Mesenchymal stem cell (in vitro differentiated cells and primary cell): ENCODE data around the gene GCNT3.

Experiments used
- DNase-seq: peaks from one replicate; pipeline ENCODE4 v3.0.0-alpha.2; 2013
- H2AFZ ChIP-seq: one replicate; pipeline ENCODE4 v1.6.1; 2013; ENCODE audit warnings: low read depth, mild to moderate bottlenecking, control low read depth, inconsistent platforms, low read length, moderate library complexity
- H2AK5ac ChIP-seq: 2 replicates; pipeline ENCODE4 v1.6.1; 2013; ENCODE audit warnings: low read length, moderate library complexity, mild to moderate bottlenecking, inconsistent platforms; ENCODE audit not compliant: severe bottlenecking
- H2BK120ac ChIP-seq: one replicate; pipeline ENCODE4 v1.6.1; 2013; ENCODE audit warnings: low read depth, mild to moderate bottlenecking, inconsistent platforms, low read length, moderate library complexity
- H2BK12ac ChIP-seq, 2 experiments: one replicate each; pipeline ENCODE4 v1.6.1; 2013; ENCODE audit warnings: inconsistent platforms in 2 of 2, low read length in 2 of 2, mild to moderate bottlenecking in 2 of 2, moderate library complexity in 2 of 2, control low read depth in 1 of 2
- H2BK15ac ChIP-seq: one replicate; pipeline ENCODE4 v1.6.1; 2013; ENCODE audit warnings: mild to moderate bottlenecking, low read depth, inconsistent platforms; ENCODE audit not compliant: poor library complexity, severe bottlenecking
- H2BK5ac ChIP-seq: 2 replicates; pipeline ENCODE4 v1.6.1; 2013; ENCODE audit warnings: low read depth, mild to moderate bottlenecking, low read length, control low read depth, inconsistent platforms; ENCODE audit not compliant: poor library complexity, severe bottlenecking
- H3K14ac ChIP-seq, 2 experiments: one replicate each; pipeline ENCODE4 v1.6.1; 2013; ENCODE audit warnings: inconsistent platforms in 2 of 2, low read length in 2 of 2, control low read depth in 1 of 2, mild to moderate bottlenecking in 1 of 2, moderate library complexity in 1 of 2
- H3K18ac ChIP-seq, 2 experiments: one replicate each; pipeline ENCODE4 v1.6.1; 2013; ENCODE audit warnings: inconsistent platforms in 2 of 2, low read length in 2 of 2, control low read depth in 1 of 2, low read depth in 1 of 2, mild to moderate bottlenecking in 1 of 2
- H3K23ac ChIP-seq, 2 experiments: one replicate each; pipeline ENCODE4 v1.6.1; 2013; ENCODE audit warnings: inconsistent platforms in 2 of 2, low read length in 2 of 2, mild to moderate bottlenecking in 2 of 2, moderate library complexity in 2 of 2, control low read depth in 1 of 2
- H3K27ac ChIP-seq: 2 replicates; pipeline ENCODE4 v1.5.1; 2013; ENCODE audit warnings: mild to moderate bottlenecking, moderate library complexity, low read length, control low read depth, inconsistent platforms; ENCODE audit not compliant: poor library complexity, severe bottlenecking
- H3K27me3 ChIP-seq, 2 experiments: 2 replicates each; pipeline versions ENCODE4 v1.6.1 to v1.7.0; 2013; ENCODE audit warnings: low read length in 2 of 2, mild to moderate bottlenecking in 2 of 2, moderate library complexity in 2 of 2, control low read depth in 1 of 2, inconsistent platforms in 1 of 2; ENCODE audit not compliant: control insufficient read depth in 1 of 2, insufficient read depth in 1 of 2
- H3K36me3 ChIP-seq, 2 experiments: 2 replicates each; pipeline versions ENCODE4 v1.6.1 to v1.7.0; 2013; ENCODE audit warnings: low read length in 2 of 2, control low read depth in 1 of 2, inconsistent platforms in 1 of 2, low read depth in 1 of 2, mild to moderate bottlenecking in 1 of 2; ENCODE audit not compliant: insufficient read depth in 2 of 2, control insufficient read depth in 1 of 2
- H3K4ac ChIP-seq, 2 experiments: one replicate each; pipeline ENCODE4 v1.6.1; 2013; ENCODE audit warnings: inconsistent platforms in 2 of 2, low read length in 2 of 2, mild to moderate bottlenecking in 2 of 2, moderate library complexity in 2 of 2, control low read depth in 1 of 2, low read depth in 1 of 2
- H3K4me1 ChIP-seq: 2 replicates; pipeline ENCODE4 v1.6.1; 2013; ENCODE audit warnings: low read depth, low read length, control low read depth; ENCODE audit not compliant: control insufficient read depth, insufficient read depth
- H3K4me2 ChIP-seq: 2 replicates; pipeline ENCODE4 v1.6.1; 2013; ENCODE audit warnings: low read length, mild to moderate bottlenecking, inconsistent platforms; ENCODE audit not compliant: poor library complexity, severe bottlenecking
- H3K4me3 ChIP-seq, 2 experiments: 2 replicates each; pipeline versions ENCODE4 v1.5.1 to v1.7.0; 2013; ENCODE audit warnings: low read length in 2 of 2, mild to moderate bottlenecking in 2 of 2, control low read depth in 1 of 2, low read depth in 1 of 2; ENCODE audit not compliant: insufficient read depth in 1 of 2
- H3K79me1 ChIP-seq: replicated peaks from 2 replicates; pipeline ENCODE4 v1.6.1; 2013; ENCODE audit warnings: mild to moderate bottlenecking, control low read depth, low read length, inconsistent platforms; ENCODE audit not compliant: poor library complexity, severe bottlenecking
- H3K9ac ChIP-seq: 2 replicates; pipeline ENCODE4 v1.7.0; 2013; ENCODE audit warnings: mild to moderate bottlenecking, low read length, moderate library complexity
- H3K9me3 ChIP-seq: 2 replicates; pipeline ENCODE4 v1.7.0; 2013; ENCODE audit warnings: mild to moderate bottlenecking, low read length; ENCODE audit not compliant: control insufficient read depth
- H4K8ac ChIP-seq: one replicate; pipeline ENCODE4 v1.6.1; 2013; ENCODE audit warnings: inconsistent platforms, mild to moderate bottlenecking, low read length, moderate library complexity
- H4K91ac ChIP-seq: one replicate; pipeline ENCODE4 v1.6.1; 2013; ENCODE audit warnings: mild to moderate bottlenecking, low read length, inconsistent platforms
- WGBS: methylation state at CpG from one replicate; pipeline ENCODE4 v1.1.7; 2013; ENCODE audit warnings: mixed read lengths; 5-methylcytosine and 5-hydroxymethylcytosine counted together

Gene GCNT3

DNA sequence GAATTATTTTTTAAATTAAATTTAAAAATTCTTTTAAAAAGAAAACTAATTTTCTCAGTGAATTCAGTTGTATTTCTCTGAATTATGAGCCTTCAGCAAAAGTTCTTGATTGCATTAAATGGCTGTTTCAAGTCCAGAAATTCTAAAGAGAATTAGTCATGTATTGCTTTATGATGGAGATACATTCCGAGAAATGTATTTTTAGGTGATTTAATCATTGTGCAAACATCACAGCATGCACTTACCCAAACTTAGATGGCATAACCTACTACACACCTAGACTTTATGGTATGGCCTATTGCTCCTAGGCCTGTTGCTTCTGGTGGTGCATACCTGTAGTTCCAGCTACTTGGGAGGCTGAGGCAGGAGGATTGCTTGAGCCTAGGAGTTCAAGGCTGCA, 44.3 kb upstream of the GCNT3 start:
- WGBS, result no CpG with 5 or more reads among the region's 1 CpG
- no peak overlapping the region for H2BK5ac ChIP-seq
- no peak overlapping the region for H3K14ac ChIP-seq
- no peak overlapping the region for H3K9ac ChIP-seq
- no peak overlapping the region for H2BK15ac ChIP-seq
- H3K4me3 ChIP-seq, result no peak overlapping the region
- H2AK5ac ChIP-seq, result no peak overlapping the region
- H2BK120ac ChIP-seq, result no peak overlapping the region
- no peak overlapping the region for H2AFZ ChIP-seq
- no peak overlapping the region for H3K23ac ChIP-seq
- no peaks in the 10 kb centered on the region for H3K4me1 ChIP-seq
- no peak for DNase-seq
- no peak overlapping the region for H3K4ac ChIP-seq
- H3K4me2 ChIP-seq, result no peak overlapping the region
- no peak overlapping the region for H4K91ac ChIP-seq
- H3K36me3 ChIP-seq, result no peaks in the 10 kb centered on the region
- no peak overlapping the region for H4K8ac ChIP-seq
- no peak overlapping the region for H2BK12ac ChIP-seq
- H3K18ac ChIP-seq, result no peak overlapping the region
- peaks cover 19% of the 10 kb centered on the region for H3K9me3 ChIP-seq
- no peaks in the 10 kb centered on the region for H3K79me1 ChIP-seq
- no peak overlapping the region for H3K27ac ChIP-seq
- H3K27me3 ChIP-seq, result no peaks in the 10 kb centered on the region

- Histone ChIP-seq H3K9me3 (peaks cover 16% of the 10 kb centered on the region), H2BK12ac (no peak overlapping the region), H2AK5ac (no peak overlapping the region), H2BK15ac (no peak overlapping the region), H3K9ac (no peak overlapping the region), H3K4me1 (no peaks in the 10 kb centered on the region), H3K4ac (no peak overlapping the region), H3K36me3 (no peaks in the 10 kb centered on the region), H3K4me2 (no peak overlapping the region), H3K4me3 (no peak overlapping the region), H2BK5ac (no peak overlapping the region), H3K79me1 (no peaks in the 10 kb centered on the region), H3K23ac (no peak overlapping the region), H3K18ac (no peak overlapping the region), H2AFZ (no peak overlapping the region), H3K27ac (no peak overlapping the region), H3K14ac (no peak overlapping the region), H2BK120ac (no peak overlapping the region), H3K27me3 (no peaks in the 10 kb centered on the region), H4K91ac (no peak overlapping the region), H4K8ac (no peak overlapping the region)
- no peak for DNase-seq
- WGBS, result 75% methylated on average over 8 of the region's 8 CpGs
Observed at GRCh38 chr15:59569477-59569876, 42.1 kb upstream of the GCNT3 start.

DNA sequence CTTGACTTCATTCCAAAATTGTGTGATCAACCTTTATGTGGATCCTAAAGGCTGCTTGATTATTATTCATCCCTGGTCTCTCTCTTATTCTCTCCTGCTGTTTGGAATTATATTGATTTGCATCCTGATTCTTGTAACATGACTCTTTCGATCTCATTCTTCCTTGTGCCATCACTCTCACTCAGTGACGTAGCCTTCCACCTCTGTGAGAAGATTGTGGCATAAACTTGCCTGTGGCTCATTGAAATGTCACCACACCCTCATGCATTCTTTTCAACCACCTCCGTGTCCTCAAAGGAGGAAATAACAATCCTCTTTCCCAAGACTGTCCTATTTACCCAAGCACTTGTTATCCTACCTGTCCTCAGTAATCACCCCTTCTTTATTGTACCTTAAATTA, 41.3 kb upstream of the GCNT3 start:
- no peak overlapping the region for H2BK5ac ChIP-seq

GRCh38 chr15:59571606-59572005, 40.0 kb upstream of the GCNT3 start:
- Histone ChIP-seq H3K79me1 (no peaks in the 10 kb centered on the region), H3K18ac (no peak overlapping the region), H2BK120ac (no peak overlapping the region), H3K27me3 (no peaks in the 10 kb centered on the region), H3K23ac (no peak overlapping the region), H3K4me2 (no peak overlapping the region), H2BK12ac (no peak overlapping the region), H4K91ac (no peak overlapping the region), H3K9me3 (peaks cover 2% of the 10 kb centered on the region), H4K8ac (no peak overlapping the region), H3K36me3 (no peaks in the 10 kb centered on the region), H3K14ac (no peak overlapping the region), H2AK5ac (no peak overlapping the region), H3K9ac (no peak overlapping the region), H3K4me1 (no peaks in the 10 kb centered on the region), H2BK15ac (no peak overlapping the region), H3K4ac (no peak overlapping the region), H2BK5ac (no peak overlapping the region), H3K27ac (no peak overlapping the region), H2AFZ (no peak overlapping the region), H3K4me3 (no peak overlapping the region)
- DNase-seq, result no peak
- 97% methylated on average over 5 of the region's 6 CpGs for WGBS

More for the DNA sequence above, 41.3 kb upstream of the GCNT3 start:
- no peak for DNase-seq
- Histone ChIP-seq H3K4me3 (no peak overlapping the region), H3K23ac (no peak overlapping the region), H3K27ac (no peak overlapping the region), H2BK120ac (no peak overlapping the region), H3K14ac (no peak overlapping the region), H3K18ac (no peak overlapping the region), H2AFZ (no peak overlapping the region), H3K4me2 (no peak overlapping the region), H3K36me3 (no peaks in the 10 kb centered on the region), H3K9me3 (peaks cover 13% of the 10 kb centered on the region), H3K9ac (no peak overlapping the region), H3K79me1 (no peaks in the 10 kb centered on the region), H3K4me1 (no peaks in the 10 kb centered on the region), H2AK5ac (no peak overlapping the region), H3K27me3 (no peaks in the 10 kb centered on the region), H4K8ac (no peak overlapping the region), H2BK12ac (no peak overlapping the region), H4K91ac (no peak overlapping the region), H3K4ac (no peak overlapping the region), H2BK15ac (no peak overlapping the region)
- 83% methylated on average over 3 of the region's 3 CpGs for WGBS
